GM19372 (cell line): ENCODE results near the gene POLD1.

Experiments used
- ATAC-seq: cut with Tn5 transposase; IDR thresholded peaks from one replicate; pipeline ENCODE4 v1.9.1; 2021; ENCODE audit warnings: mild to moderate bottlenecking, low read depth, moderate library complexity; ENCODE audit not compliant: unreplicated experiment

The POLD1 gene

GRCh38 chr19:50365434-50366306 is 18.5 kb upstream of the POLD1 start, which contains the start of gene NAPSA:
Gene NAPSA (minus strand): TSS chr19:50365639. CDS start chr19:50365621, 18 bp downstream.
- no peak for ATAC-seq

- no peak for ATAC-seq
Measured at GRCh38 chr19:50368649-50369570, 15.2 kb upstream of the POLD1 start.

GRCh38 chr19:50371914-50372475 is 12.2 kb upstream of the POLD1 start:
- ATAC-seq: no peak

GRCh38 chr19:50376166-50377050 is 7.7 kb upstream of the POLD1 start, which contains the start of gene NR1H2:
Gene NR1H2 (plus strand): TSS chr19:50376457. CDS start chr19:50377606, 1,149 bp downstream.
- peak; percentile 88 for ATAC-seq

- ATAC-seq: no peak
Measured at GRCh38 chr19:50377051-50377461, 7.1 kb upstream of the POLD1 start.

- no peak for ATAC-seq
Measured at GRCh38 chr19:50377517-50377916, 6.6 kb upstream of the POLD1 start.

- no peak for ATAC-seq
Measured at GRCh38 chr19:50378169-50378862, 5.8 kb upstream of the POLD1 start.

- ATAC-seq: no peak
Measured at GRCh38 chr19:50378863-50379236, 5.3 kb upstream of the POLD1 start.

- ATAC-seq: no peak
Measured at GRCh38 chr19:50379602-50380001, 4.5 kb upstream of the POLD1 start.

- ATAC-seq: no peak
Measured at GRCh38 chr19:50380137-50380536, 4.0 kb upstream of the POLD1 start.

GRCh38 chr19:50380751-50381151 is 3.4 kb upstream of the POLD1 start:
- ATAC-seq: no peak

GRCh38 chr19:50381881-50382729 is 2.0 kb upstream of the POLD1 start:
- no peak for ATAC-seq

GRCh38 chr19:50383001-50383851 is 921 bp upstream of the POLD1 start:
- no peak for ATAC-seq

- ATAC-seq: no peak
Measured at GRCh38 chr19:50384685-50385535, 763 bp downstream of the POLD1 start.

GRCh38 chr19:50387176-50387867 is 3.2 kb downstream of the POLD1 start:
- ATAC-seq: no peak

GRCh38 chr19:50387868-50388245 is 3.7 kb downstream of the POLD1 start:
- no peak for ATAC-seq
